HCT116 (cell line): ENCODE measurements around the gene OARD1. TPM values are rescaled to one million over a fixed set of nuclear protein-coding genes. Genes with fewer than 3 reads are reported as not detected.

Experiments used
- ATAC-seq: fragments of 200-7000 bp; cut with Tn5 transposase; 2 replicates; pipeline ENCODE4 v1.9.1; 2020; ENCODE audit warnings: mild to moderate bottlenecking, moderate library complexity
- BruUV-seq: library from RNA; stranded (reverse); fragments of 400-500 nt; replicated peaks from 2 replicates; lab custom pipeline; 2021; lab: Mats Ljungman, UMichigan
- CTCF ChIA-PET: fragments of 300-600 bp; sonication (Branson Sonifier 250); formaldehyde crosslinking; loops from one replicate; lab custom pipeline; 2021; ENCODE audit warnings: antibody characterized with exemption; lab: Charles Lee
- POLR2A ChIA-PET: fragments of 300-600, 350-600 bp; sonication (Branson Sonifier 250); formaldehyde crosslinking; loops from one replicate; lab custom pipeline; 2021; ENCODE audit warnings: antibody characterized with exemption; lab: Charles Lee
- RAD21 ChIA-PET, 2 experiments: fragments of 300-600 bp; sonication (Branson Sonifier 250); formaldehyde crosslinking; loops; one replicate each; lab custom pipeline; 2023; ENCODE audit warnings: low total read pairs in 2 of 2; ENCODE audit not compliant: uncharacterized antibody in 2 of 2, unreplicated experiment in 2 of 2, low non-redundant PET in 1 of 2; lab: Charles Lee
- DNase-seq: peaks from one replicate; pipeline ENCODE4 v3.0.0-alpha.2; 2010; ENCODE audit warnings: low read depth, low spot score
- H2AFZ ChIP-seq: fragments of 200-600 bp; shearing (Covaris generic), sonication (generic); 2 replicates; pipeline ENCODE4 v1.6.1; 2017; ENCODE audit warnings: low read depth, mixed run types, mixed read lengths, antibody characterized with exemption, low read length; ENCODE audit not compliant: poor library complexity, severe bottlenecking
- H3K27ac ChIP-seq: 2 replicates; pipeline ENCODE4 v1.5.1; 2012; ENCODE audit warnings: low read depth, low read length
- H3K27me3 ChIP-seq: fragments of 200-600 bp; sonication (generic); 2 replicates; pipeline ENCODE4 v1.6.1; 2016; ENCODE audit warnings: mixed run types, low read length, mixed read lengths; ENCODE audit not compliant: insufficient read depth
- H3K36me3 ChIP-seq, 2 experiments: fragments of 200-500 bp in 1 of 2; fragments of 200-600 bp in 1 of 2; sonication (Bioruptor generic) in 1 of 2; sonication (generic) in 1 of 2; 2 replicates each; pipeline versions ENCODE4 v1.5.1 to v1.6.1; 2014 to 2016; ENCODE audit warnings: low read length in 2 of 2, inconsistent platforms in 1 of 2, mixed read lengths in 1 of 2, mixed run types in 1 of 2; ENCODE audit not compliant: insufficient read depth in 2 of 2, control insufficient read depth in 1 of 2
- H3K4me1 ChIP-seq, 2 experiments: fragments of 200-600 bp in 1 of 2; sonication (generic) in 1 of 2; 2 replicates each; pipeline versions ENCODE4 v1.5.1 to v1.6.1; 2012 to 2017; ENCODE audit warnings: low read length in 2 of 2, inconsistent platforms in 1 of 2, mild to moderate bottlenecking in 1 of 2, mixed read lengths in 1 of 2, mixed run types in 1 of 2, moderate library complexity in 1 of 2; ENCODE audit not compliant: insufficient read depth in 2 of 2, control insufficient read depth in 1 of 2
- H3K4me2 ChIP-seq: fragments of 200-600 bp; sonication (generic); 2 replicates; pipeline ENCODE4 v1.6.1; 2017; ENCODE audit warnings: mixed run types, low read length, mixed read lengths
- H3K4me3 ChIP-seq, 2 experiments: fragments of 200-600 bp in 1 of 2; sonication (generic) in 1 of 2; replicated peaks in 1 of 2; 2 replicates each; pipeline ENCODE4 v1.5.1; 2011 to 2016; ENCODE audit warnings: low read length in 2 of 2, control low read depth in 1 of 2, low read depth in 1 of 2, mild to moderate bottlenecking in 1 of 2, mixed read lengths in 1 of 2, mixed run types in 1 of 2
- H3K79me2 ChIP-seq: fragments of 200-600 bp; sonication (generic); 2 replicates; pipeline ENCODE4 v1.6.1; 2017; ENCODE audit warnings: mild to moderate bottlenecking, mixed run types, low read length, moderate library complexity, mixed read lengths; ENCODE audit not compliant: insufficient read depth
- H3K9ac ChIP-seq: fragments of 200-600 bp; sonication (generic); 2 replicates; pipeline ENCODE4 v1.6.1; 2016; ENCODE audit warnings: low read length, mixed read lengths
- H3K9me2 ChIP-seq: fragments of 200-600 bp; sonication (generic), shearing (Covaris generic); 2 replicates; pipeline ENCODE4 v1.6.1; 2017; ENCODE audit warnings: mixed run types, mild to moderate bottlenecking, moderate library complexity; ENCODE audit not compliant: insufficient read depth
- H3K9me3 ChIP-seq, 2 experiments: fragments of 200-500 bp in 1 of 2; fragments of 200-600 bp in 1 of 2; sonication (Bioruptor generic) in 1 of 2; sonication (generic) in 1 of 2; 2 replicates each; pipeline ENCODE4 v1.6.1; 2014 to 2017; ENCODE audit warnings: low read length in 2 of 2, mixed read lengths in 2 of 2, inconsistent platforms in 1 of 2, low read depth in 1 of 2, mild to moderate bottlenecking in 1 of 2, mixed run types in 1 of 2, moderate library complexity in 1 of 2; ENCODE audit not compliant: control insufficient read depth in 1 of 2, insufficient read depth in 1 of 2
- H4K20me1 ChIP-seq: fragments of 200-600 bp; sonication (generic), shearing (Covaris generic); 2 replicates; pipeline ENCODE4 v1.6.1; 2017; ENCODE audit warnings: mixed run types, mild to moderate bottlenecking, moderate library complexity; ENCODE audit not compliant: insufficient read depth
- CBX3 ChIP-seq: IDR thresholded peaks from 2 replicates; pipeline ENCODE4 v1.6.1; 2012; ENCODE audit warnings: low read depth
- CTCF ChIP-seq, 3 experiments: fragments of 200-600 bp in 1 of 3; sonication (generic) in 1 of 3; IDR thresholded peaks in 2 of 3; conservative IDR thresholded peaks in 1 of 3; 2 replicates each; pipeline ENCODE4 v1.5.1; 2012 to 2017; ENCODE audit warnings: low read depth in 2 of 3, low read length in 2 of 3, antibody characterized with exemption in 1 of 3, borderline replicate concordance in 1 of 3, control low read depth in 1 of 3, mild to moderate bottlenecking in 1 of 3, mixed read lengths in 1 of 3, mixed run types in 1 of 3, moderate library complexity in 1 of 3; ENCODE audit not compliant: insufficient read depth in 1 of 3
- ELF1 ChIP-seq: IDR thresholded peaks from 2 replicates; pipeline ENCODE4 v1.6.1; 2012; ENCODE audit warnings: low read depth, borderline replicate concordance
- RAD21 ChIP-seq: IDR thresholded peaks from 2 replicates; pipeline ENCODE4 v1.6.1; 2012; ENCODE audit warnings: low read depth, mild to moderate bottlenecking
- REST ChIP-seq: IDR thresholded peaks from 2 replicates; pipeline ENCODE4 v1.6.1; 2012; ENCODE audit warnings: low read depth
- SRF ChIP-seq: IDR thresholded peaks from 2 replicates; pipeline ENCODE4 v1.6.1; 2012; ENCODE audit warnings: low read depth
- ZFX ChIP-seq: fragments of 450-650 bp; IDR thresholded peaks from 2 replicates; pipeline ENCODE4 v1.6.1; 2017
- intact Hi-C: fragments of 100-400 bp; cut with micrococcal nuclease; formaldehyde crosslinking; loops from 2 replicates; pipeline ENCODE4 v1.10.0; 2022
- total RNA-seq: library from RNA; stranded (reverse); gene quantifications from one replicate; pipeline ENCODE4 v1.2.1, GENCODE V29; 2021; ENCODE audit not compliant: unreplicated experiment

The OARD1 gene
- total RNA-seq, 1 experiment from 2014 or later: 28.7 TPM

- Histone ChIP-seq H3K4me2 (no peak overlapping the region), H2AFZ (no peak overlapping the region), H3K9ac (no peak overlapping the region), H3K4me1 (peaks cover 0 to 6% of the 10 kb centered on the region in 2 experiments; a peak in 1 of 4 replicates), H3K9me2 (no peaks in the 10 kb centered on the region), H3K27me3 (no peaks in the 10 kb centered on the region), H3K27ac (no peak overlapping the region), H3K36me3 (peaks cover 0 to 10% of the 10 kb centered on the region in 2 experiments; a peak in 2 of 4 replicates), H3K79me2 (peaks cover 12% of the 10 kb centered on the region), H3K4me3 (no peak overlapping the region), H4K20me1 (no peaks in the 10 kb centered on the region), H3K9me3 (no peaks in the 10 kb centered on the region)
- no TSS peak for BruUV-seq
- DNase-seq (peak; percentile 70), ATAC-seq (no peak)
- TF ChIP-seq RAD21: peak; percentile 72
- peak; percentile 65 to 87 (median 74); a peak in 5 of 6 replicates for TF ChIP-seq CTCF (IDR thresholded peaks at IDR 0.05 in 2 of 3, conservative IDR thresholded peaks at IDR 0.05 in 1 of 3; ENCODE audit: borderline replicate concordance in 1 of 3, insufficient read depth in 1 of 3, low read depth in 2 of 3, low read length in 2 of 3)
- no peak for TF ChIP-seq CBX3
- no peak for TF ChIP-seq SRF
- TF ChIP-seq ELF1: no peak
- TF ChIP-seq REST: no peak
- TF ChIP-seq ZFX: no peak
- intact Hi-C loops: loop anchor here (1.0 to 5.0 kb wide), 3 partner anchors 61 to 1720 kb away; no protein-coding TSS in a partner anchor
- ChIA-PET RAD21 (no interaction called here), POLR2A (no interaction called here), CTCF (no interaction called here)
These were observed 5.3 kb downstream of the OARD1 start for GRCh38 chr6:41066867-41067304.
